A673 (cell line): Measurements from ENCODE around the gene RNASEL. TPM values are rescaled to one million over a fixed set of nuclear protein-coding genes. Genes with fewer than 3 reads are reported as not detected.

Source experiments
- BruUV-seq: library from RNA; stranded (reverse); fragments of 400-500 nt; replicated peaks from 2 replicates; lab custom pipeline; 2021; lab: Mats Ljungman, UMichigan
- CTCF ChIA-PET: fragments of 300-600 bp; sonication (Branson Sonifier 250); formaldehyde crosslinking; loops from one replicate; lab custom pipeline; 2022; ENCODE audit warnings: antibody characterized with exemption; lab: Charles Lee
- POLR2A ChIA-PET: fragments of 300-600 bp; sonication (Branson Sonifier 250); formaldehyde crosslinking; loops from one replicate; lab custom pipeline; 2022; ENCODE audit warnings: antibody characterized with exemption; ENCODE audit not compliant: low non-redundant PET; lab: Charles Lee
- DNase-seq: peaks from one replicate; pipeline ENCODE4 v3.0.0-alpha.2; 2015; ENCODE audit warnings: low spot score
- H3K27ac ChIP-seq: fragments of 200-600 bp; sonication (generic); 2 replicates; pipeline ENCODE4 v1.5.1; 2016; ENCODE audit warnings: mixed run types, low read depth, mild to moderate bottlenecking, mixed read lengths, antibody characterized with exemption, low read length; ENCODE audit not compliant: poor library complexity, severe bottlenecking
- H3K27me3 ChIP-seq: fragments of 200-600 bp; sonication (generic); replicated peaks from 2 replicates; pipeline ENCODE4 v1.6.1; 2017; ENCODE audit warnings: mixed run types, low read depth, mild to moderate bottlenecking, mixed read lengths, antibody characterized with exemption, low read length; ENCODE audit not compliant: insufficient read depth, poor library complexity
- H3K36me3 ChIP-seq: fragments of 200-600 bp; sonication (generic); 2 replicates; pipeline ENCODE4 v1.6.1; 2016; ENCODE audit warnings: mixed run types, mild to moderate bottlenecking, mixed read lengths, antibody characterized with exemption, low read length; ENCODE audit not compliant: insufficient read depth, poor library complexity, severe bottlenecking
- H3K4me1 ChIP-seq: fragments of 200-600 bp; sonication (generic); 2 replicates; pipeline ENCODE4 v1.6.1; 2017; ENCODE audit warnings: mixed run types, mild to moderate bottlenecking, mixed read lengths, antibody characterized with exemption, low read length; ENCODE audit not compliant: insufficient read depth, poor library complexity, severe bottlenecking
- H3K4me3 ChIP-seq: fragments of 200-600 bp; sonication (generic); 2 replicates; pipeline ENCODE4 v1.5.1; 2016; ENCODE audit warnings: low read depth, mixed run types, mild to moderate bottlenecking, mixed read lengths, low read length; ENCODE audit not compliant: poor library complexity, severe bottlenecking
- H3K9me3 ChIP-seq: fragments of 200-600 bp; sonication (generic); 2 replicates; pipeline ENCODE4 v1.6.1; 2016; ENCODE audit warnings: mixed run types, low read depth, mild to moderate bottlenecking, mixed read lengths, antibody characterized with exemption, low read length; ENCODE audit not compliant: poor library complexity, severe bottlenecking
- CTCF ChIP-seq: fragments of 300-800, 200-600 bp; sonication (generic); conservative IDR thresholded peaks from 2 replicates; pipeline ENCODE4 v1.5.1; 2017; ENCODE audit warnings: low read depth, mild to moderate bottlenecking, antibody characterized with exemption, low read length, moderate library complexity, mixed read lengths
- EZH2 ChIP-seq: fragments of 200-600 bp; sonication (generic); IDR thresholded peaks from 2 replicates; pipeline ENCODE4 v1.6.1; 2017; ENCODE audit warnings: borderline replicate concordance, low read depth, mild to moderate bottlenecking, mixed read lengths, antibody characterized with exemption, low read length; ENCODE audit not compliant: poor library complexity, severe bottlenecking
- intact Hi-C: fragments of 100-400 bp; cut with micrococcal nuclease; formaldehyde crosslinking; loops from one replicate; pipeline ENCODE4 v1.10.0; 2022; ENCODE audit not compliant: unreplicated experiment
- total RNA-seq: library from RNA; stranded (reverse); gene quantifications from 2 replicates; pipeline ENCODE4 v1.2.3, GENCODE V29; 2021

The RNASEL gene
- total RNA-seq, 1 experiment from 2014 or later, result 3.2 TPM

- CTCF ChIA-PET, result no interaction called here
Measured at GRCh38 chr1:182580736-182581135, 8.3 kb downstream of the RNASEL start.

GRCh38 chr1:182575540-182576149 is 13.4 kb downstream of the RNASEL start:
- Histone ChIP-seq H3K4me1 (no peaks in the 10 kb centered on the region), H3K27ac (no peak overlapping the region), H3K27me3 (no peaks in the 10 kb centered on the region), H3K4me3 (no peak overlapping the region), H3K9me3 (no peaks in the 10 kb centered on the region), H3K36me3 (no peaks in the 10 kb centered on the region)
- no peak for TF ChIP-seq CTCF
- no peak for TF ChIP-seq EZH2
- intact Hi-C loops, result no loop called here
- ChIA-PET CTCF (no interaction called here), POLR2A (no interaction called here)
- no peak for DNase-seq
- no TSS peak for BruUV-seq

More at GRCh38 chr1:182580736-182581135, 8.3 kb downstream of the RNASEL start:
- H3K27me3 ChIP-seq, result no peaks in the 10 kb centered on the region
- TF ChIP-seq CTCF (no peak), EZH2 (no peak)
- no peaks in the 10 kb centered on the region for H3K4me1 ChIP-seq
- no peak overlapping the region for H3K4me3 ChIP-seq
- no TSS peak for BruUV-seq
- no peak for DNase-seq
- no peak overlapping the region for H3K27ac ChIP-seq
- intact Hi-C loops, result no loop called here
- POLR2A ChIA-PET, result no interaction called here
- H3K9me3 ChIP-seq, result no peaks in the 10 kb centered on the region
- no peaks in the 10 kb centered on the region for H3K36me3 ChIP-seq

- intact Hi-C loops, result no loop called here
- CTCF ChIA-PET, result no interaction called here
- no TSS peak for BruUV-seq
- Histone ChIP-seq H3K27ac (no peak overlapping the region), H3K9me3 (no peaks in the 10 kb centered on the region), H3K27me3 (no peaks in the 10 kb centered on the region), H3K4me3 (no peak overlapping the region), H3K36me3 (no peaks in the 10 kb centered on the region), H3K4me1 (no peaks in the 10 kb centered on the region)
- no peak for DNase-seq
- POLR2A ChIA-PET, result no interaction called here
- no peak for TF ChIP-seq CTCF
- TF ChIP-seq EZH2, result no peak
Measured at GRCh38 chr1:182574156-182574555, 14.9 kb downstream of the RNASEL start.
